Activated naive CD4-positive, alpha-beta T cell treated with Interleukin-2 at 50 U/mL for 16 hours (primary cell): Measurements from ENCODE around the gene OTUD1.

Source experiments
- DNase-seq: peaks from one replicate; pipeline ENCODE4 v3.0.0-alpha.2; 2020

The OTUD1 gene

GRCh38 chr10:23422003-23422411 lies 16.9 kb upstream of the OTUD1 start:
- DNase-seq, result no peak

DNA sequence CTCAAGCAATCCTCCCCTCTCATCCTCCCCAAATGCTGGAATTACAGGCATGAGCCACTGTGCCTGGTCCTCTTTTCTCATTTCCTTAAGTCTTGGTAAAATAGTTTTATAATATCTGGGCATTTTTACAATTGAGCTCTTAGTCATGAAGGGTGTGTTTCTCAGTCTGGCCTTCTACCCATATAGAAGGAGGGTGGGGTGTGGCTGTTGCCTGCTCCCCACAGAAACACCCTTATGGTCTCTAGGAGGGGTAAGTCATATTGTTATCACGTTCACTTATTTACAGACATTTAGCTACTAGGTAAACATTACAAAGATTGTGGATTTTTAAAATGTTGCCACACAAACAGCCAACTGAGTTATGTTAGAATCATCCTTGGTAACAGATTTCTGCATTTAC lies 6.7 kb upstream of the OTUD1 start:
- DNase-seq, result no peak

DNA sequence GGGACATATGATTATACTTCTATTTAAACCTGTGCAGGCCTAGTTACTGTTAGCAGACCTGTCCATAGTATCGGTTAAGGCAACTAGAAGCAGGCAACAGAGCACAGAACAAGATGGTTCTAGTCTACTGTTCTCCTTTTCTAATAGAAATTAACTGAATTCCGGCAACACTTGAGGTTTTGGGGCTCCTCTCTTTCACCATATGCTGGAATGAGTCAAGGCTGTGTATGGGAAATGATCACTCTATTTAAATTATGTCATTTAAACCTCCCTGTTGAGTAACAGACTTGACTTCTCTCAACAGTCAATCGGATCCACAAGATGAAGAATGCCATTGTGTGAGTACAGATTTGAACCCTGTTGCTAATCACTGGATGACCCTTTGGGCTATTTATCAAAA lies 6.2 kb upstream of the OTUD1 start:
- no peak for DNase-seq

- DNase-seq, result no peak
These were observed 5.2 kb upstream of the OTUD1 start for GRCh38 chr10:23433701-23434100.

DNA sequence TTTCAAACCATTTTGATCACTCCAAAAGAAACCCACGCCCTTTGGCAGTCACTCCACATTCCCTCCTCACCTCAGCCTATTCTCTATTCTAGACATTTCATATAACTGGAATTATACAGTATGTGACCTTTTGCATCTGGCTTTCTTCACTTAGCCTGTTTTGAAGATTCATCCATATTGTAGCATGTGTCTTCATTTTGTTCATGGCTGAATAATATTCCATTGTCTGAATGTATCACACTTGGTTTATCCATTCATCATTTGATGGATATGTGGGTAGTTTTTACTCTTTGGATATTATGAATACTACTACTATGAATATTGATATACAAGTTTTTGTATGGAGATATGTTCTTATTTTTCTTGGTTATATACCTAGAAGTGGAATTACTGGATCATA lies 3.5 kb upstream of the OTUD1 start:
- no peak for DNase-seq

DNA sequence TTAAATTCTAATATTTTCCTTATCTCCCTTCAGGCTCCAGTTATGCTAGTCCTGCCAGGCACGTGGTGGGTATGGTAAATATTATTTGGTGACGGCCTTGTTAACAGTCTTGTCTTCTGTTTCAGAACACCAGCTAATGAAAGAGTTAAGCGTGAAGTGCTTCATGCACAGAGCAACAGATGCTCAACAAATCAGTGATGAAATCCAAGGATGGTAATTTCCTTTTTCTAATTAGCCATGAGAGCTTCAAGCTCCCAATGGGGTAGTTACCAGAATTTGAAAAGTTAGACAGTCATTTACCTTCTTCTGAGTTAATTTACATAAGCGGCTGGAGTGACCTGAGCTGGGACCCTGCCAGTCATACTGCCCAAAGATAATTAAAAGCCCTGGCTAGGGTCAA lies 1.9 kb upstream of the OTUD1 start:
- DNase-seq, result no peak

DNA sequence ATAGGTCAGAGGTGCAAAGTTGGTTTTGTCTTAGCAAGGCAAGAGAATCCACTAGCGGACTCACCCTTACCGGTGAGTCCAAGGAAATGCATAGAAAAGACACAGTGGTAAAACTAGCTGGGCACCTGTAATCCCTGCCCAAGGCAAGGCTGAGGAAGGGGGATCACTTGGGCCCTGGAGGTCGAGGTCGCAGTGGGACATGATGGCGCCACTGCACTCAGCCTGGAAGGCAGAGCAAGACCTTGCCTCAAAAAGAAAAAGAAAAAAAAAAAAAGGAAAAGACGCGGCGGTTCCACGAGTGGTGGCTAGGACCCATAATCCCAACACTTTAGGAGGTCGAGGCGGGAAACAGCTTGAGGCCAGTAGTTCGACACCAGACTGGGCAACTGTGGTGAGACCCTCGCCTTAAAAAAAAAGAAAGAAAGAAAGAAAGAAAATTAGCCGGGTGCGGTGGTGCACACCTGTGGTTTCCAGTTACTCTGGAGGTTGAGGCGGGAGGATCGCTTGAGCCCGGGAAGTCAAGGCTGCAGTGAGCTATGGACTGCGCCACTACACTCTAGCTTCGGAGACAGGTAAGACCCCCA lies 820 bp upstream of the OTUD1 start:
- no peak for DNase-seq

DNA sequence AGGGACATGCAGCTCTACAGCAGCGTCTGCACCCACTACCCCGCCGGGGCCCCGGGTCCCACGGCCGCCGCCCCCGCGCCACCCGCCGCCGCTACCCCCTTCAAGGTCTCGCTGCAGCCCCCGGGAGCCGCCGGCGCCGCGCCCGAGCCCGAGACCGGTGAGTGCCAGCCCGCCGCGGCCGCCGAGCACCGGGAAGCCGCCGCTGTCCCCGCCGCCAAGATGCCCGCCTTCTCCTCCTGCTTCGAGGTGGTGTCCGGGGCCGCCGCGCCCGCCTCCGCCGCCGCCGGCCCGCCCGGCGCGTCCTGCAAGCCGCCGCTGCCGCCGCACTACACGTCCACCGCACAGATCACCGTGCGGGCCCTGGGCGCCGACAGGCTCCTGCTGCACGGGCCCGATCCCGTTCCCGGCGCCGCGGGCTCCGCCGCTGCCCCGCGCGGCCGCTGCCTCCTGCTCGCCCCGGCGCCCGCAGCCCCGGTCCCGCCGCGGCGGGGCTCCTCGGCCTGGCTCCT lies 631 bp downstream of the OTUD1 start:
- DNase-seq, result no peak

DNA sequence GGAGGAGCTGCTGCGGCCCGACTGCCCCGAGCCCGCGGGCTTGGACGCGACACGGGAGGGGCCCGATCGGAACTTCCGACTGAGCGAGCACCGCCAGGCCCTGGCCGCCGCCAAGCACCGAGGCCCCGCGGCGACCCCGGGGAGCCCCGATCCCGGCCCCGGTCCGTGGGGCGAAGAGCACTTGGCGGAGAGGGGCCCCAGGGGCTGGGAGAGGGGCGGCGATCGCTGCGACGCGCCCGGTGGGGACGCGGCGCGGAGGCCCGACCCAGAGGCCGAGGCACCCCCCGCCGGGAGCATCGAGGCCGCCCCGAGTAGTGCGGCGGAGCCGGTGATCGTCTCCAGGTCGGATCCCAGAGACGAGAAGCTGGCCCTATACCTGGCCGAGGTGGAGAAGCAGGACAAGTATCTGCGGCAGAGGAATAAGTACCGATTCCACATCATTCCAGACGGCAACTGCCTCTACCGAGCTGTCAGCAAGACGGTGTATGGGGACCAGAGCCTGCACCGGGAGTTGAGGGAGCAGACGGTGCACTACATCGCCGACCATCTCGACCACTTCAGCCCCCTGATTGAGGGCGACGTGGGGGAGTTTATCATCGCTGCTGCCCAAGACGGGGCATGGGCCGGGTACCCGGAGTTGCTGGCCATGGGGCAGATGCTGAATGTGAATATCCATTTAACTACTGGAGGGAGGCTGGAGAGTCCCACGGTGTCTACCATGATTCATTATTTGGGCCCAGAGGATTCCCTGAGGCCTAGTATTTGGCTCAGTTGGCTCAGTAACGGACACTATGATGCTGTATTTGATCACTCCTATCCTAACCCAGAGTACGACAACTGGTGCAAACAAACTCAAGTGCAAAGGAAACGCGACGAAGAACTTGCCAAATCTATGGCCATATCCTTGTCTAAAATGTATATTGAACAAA lies 1.4 kb downstream of the OTUD1 start:
- peak; percentile 31 for DNase-seq

DNA sequence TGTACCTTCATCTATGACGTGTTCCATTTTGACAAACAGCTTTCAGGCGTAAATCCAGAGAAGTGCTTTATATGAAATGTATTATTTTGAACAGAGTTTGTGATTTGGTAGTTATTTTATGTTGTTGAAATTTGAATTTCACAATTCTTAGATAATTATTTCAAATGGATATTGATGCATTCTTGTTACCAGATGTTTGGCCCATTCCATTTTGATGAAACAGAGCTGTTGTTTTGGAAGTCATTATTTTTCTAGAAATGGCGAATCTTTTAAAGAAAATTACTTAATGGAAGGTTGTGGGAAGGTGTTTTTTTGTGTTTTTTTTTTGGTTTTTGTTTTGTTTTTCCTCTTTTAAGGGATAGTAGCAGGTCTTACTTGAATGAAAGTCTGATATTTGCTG lies 2.4 kb downstream of the OTUD1 start:
- no peak for DNase-seq

GRCh38 chr10:23442936-23443335 lies 4.1 kb downstream of the OTUD1 start:
- DNase-seq, result no peak

DNA sequence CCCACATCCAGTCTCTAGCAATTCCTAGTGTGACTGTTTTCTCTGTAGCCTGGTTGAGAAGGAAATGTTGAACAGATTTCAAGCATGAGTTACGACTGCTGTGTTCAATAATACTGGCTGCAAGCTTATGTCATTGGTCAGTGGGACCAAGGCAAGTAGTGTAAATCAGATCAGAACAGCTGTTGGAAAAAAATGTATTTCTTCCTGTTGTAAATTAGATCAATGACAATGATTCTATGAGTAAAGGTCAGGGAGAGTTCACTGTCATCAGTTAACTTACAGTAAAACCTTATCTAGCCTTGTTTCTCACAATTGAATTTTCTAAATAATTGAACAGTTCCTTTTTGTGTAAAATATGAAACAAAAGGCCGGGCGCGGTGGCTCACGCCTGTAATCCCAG lies 6.7 kb downstream of the OTUD1 start:
- DNase-seq, result no peak

GRCh38 chr10:23448323-23448722 lies 9.4 kb downstream of the OTUD1 start:
- no peak for DNase-seq

- no peak for DNase-seq
These were observed 10.1 kb downstream of the OTUD1 start for GRCh38 chr10:23448802-23449570.

GRCh38 chr10:23452033-23452655 lies 13.3 kb downstream of the OTUD1 start:
- DNase-seq, result no peak

- no peak for DNase-seq
These were observed 14.6 kb downstream of the OTUD1 start for GRCh38 chr10:23453465-23453864.

DNA sequence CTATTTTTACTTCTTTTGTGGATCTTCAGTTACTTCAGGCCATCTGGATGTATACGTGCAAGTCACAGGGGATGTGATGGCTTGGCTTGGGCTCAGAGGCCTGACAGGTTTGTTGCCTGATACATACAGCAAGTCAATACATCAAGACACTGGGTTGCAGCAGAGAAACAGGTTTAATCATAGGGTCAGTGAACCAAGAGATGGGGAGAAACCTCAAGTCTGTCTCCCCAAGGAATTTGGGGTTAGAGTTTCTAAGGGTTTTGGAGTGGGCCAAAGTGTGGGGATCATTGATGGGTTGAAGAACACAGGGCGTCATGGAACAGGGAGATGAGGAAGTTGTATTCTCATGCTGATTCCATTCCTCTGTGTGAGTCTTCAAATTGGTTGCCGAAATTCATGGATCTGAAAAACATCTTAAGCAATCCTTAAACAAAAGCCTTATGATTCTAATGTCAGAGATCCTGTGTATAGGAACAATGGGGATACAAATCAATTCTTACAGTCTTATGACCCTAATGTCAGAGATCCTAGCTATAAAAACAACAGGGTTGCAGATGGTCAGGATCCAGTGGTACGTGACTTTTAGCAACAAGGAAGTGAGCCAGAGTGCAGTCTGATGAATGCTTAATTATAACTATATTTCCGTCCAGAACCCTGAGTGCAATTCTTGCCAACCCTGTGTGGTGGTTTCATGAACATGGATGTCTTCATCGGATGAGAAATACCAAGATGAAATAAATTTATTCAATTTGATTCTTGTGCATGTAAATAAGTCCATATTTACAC lies 18.9 kb downstream of the OTUD1 start:
- no peak for DNase-seq

GRCh38 chr10:23459308-23459939 lies 20.5 kb downstream of the OTUD1 start:
- DNase-seq, result no peak

DNA sequence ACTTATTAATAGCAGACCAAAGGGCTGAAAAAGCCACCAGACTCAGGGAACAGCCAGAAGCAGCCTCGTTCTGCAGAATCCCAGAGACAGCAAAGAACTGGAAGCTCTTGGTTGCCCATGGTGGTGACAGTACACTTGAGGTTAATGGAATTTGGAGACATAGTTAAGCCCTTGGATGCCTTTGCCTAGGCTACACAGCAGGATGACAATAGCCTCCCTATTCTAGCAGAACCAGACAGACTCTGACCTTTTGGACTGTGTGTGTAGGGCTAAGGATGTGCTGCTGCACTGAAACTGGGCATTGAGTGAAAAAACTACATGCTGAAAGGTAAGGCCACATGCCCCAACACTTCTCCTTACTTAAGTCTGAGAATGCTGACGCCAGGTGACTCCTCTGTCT lies 22.7 kb downstream of the OTUD1 start:
- DNase-seq, result no peak

DNA sequence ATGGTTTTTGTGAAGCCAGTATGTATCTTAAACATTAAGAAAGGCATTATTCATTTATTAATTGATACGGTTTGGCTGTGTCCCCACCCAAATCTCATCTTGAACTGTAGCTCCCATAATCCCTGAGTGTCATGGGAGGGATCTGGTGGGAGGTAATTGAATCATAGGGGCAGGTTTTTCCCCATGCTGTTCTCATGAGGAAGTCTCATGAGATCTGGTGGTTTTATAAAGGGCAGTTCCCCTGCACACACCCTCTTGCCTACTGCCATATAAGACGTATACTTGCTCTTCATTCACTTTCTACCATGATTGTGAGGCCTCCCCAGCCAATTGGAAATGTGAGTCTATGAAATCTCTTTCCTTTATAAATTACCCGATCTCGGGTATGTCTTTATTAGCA lies 28.1 kb downstream of the OTUD1 start:
- no peak for DNase-seq

GRCh38 chr10:23467548-23467947 lies 28.7 kb downstream of the OTUD1 start:
- no peak for DNase-seq
